Caco-2 (cell line): ENCODE data around the gene SS18L1. TPM values are rescaled to one million over a fixed set of nuclear protein-coding genes. Genes with fewer than 3 reads are reported as not detected.

Source experiments
- BruUV-seq: library from RNA; stranded (reverse); fragments of 400-500 nt; replicated peaks from 2 replicates; lab custom pipeline; 2021; lab: Mats Ljungman, UMichigan
- CTCF ChIA-PET: fragments of 300-600 bp; sonication (Branson Sonifier 250); formaldehyde crosslinking; loops from one replicate; lab custom pipeline; 2022; ENCODE audit warnings: antibody characterized with exemption; lab: Charles Lee
- POLR2A ChIA-PET: fragments of 300-600 bp; sonication (Branson Sonifier 250); formaldehyde crosslinking; loops from one replicate; lab custom pipeline; 2022; ENCODE audit warnings: antibody characterized with exemption; lab: Charles Lee
- DNase-seq, 2 experiments: peaks; one replicate each; pipeline versions ENCODE4 v3.0.0 to v3.0.0-alpha.2; 2020 to 2022
- H3K27me3 ChIP-seq: replicated peaks from 2 replicates; pipeline ENCODE4 v1.6.0; 2011; ENCODE audit warnings: low read length; ENCODE audit not compliant: control insufficient read depth, insufficient read depth
- H3K36me3 ChIP-seq: 2 replicates; pipeline ENCODE4 v1.5.1; 2011; ENCODE audit warnings: low read length; ENCODE audit not compliant: control insufficient read depth, insufficient read depth
- H3K4me1 ChIP-seq: fragments of 250-450 bp; sonication (Bioruptor Pico); 2 replicates; pipeline ENCODE4 v1.5.1; 2020; ENCODE audit warnings: mild to moderate bottlenecking
- H3K4me3 ChIP-seq: 2 replicates; pipeline ENCODE4 v1.5.1; 2011; ENCODE audit warnings: low read depth, mild to moderate bottlenecking, control low read depth, low read length
- H3K9me3 ChIP-seq: fragments of 250-450 bp; sonication (Bioruptor Pico); 2 replicates; pipeline ENCODE4 v1.5.1; 2020; ENCODE audit warnings: mild to moderate bottlenecking, moderate library complexity
- H3K27ac Mint-ChIP-seq: one replicate; pipeline ENCODE4 v1.8.0; 2022; ENCODE audit warnings: mixed read lengths; ENCODE audit not compliant: unreplicated experiment
- H3K27me3 Mint-ChIP-seq: one replicate; pipeline ENCODE4 v1.8.0; 2022; ENCODE audit warnings: mixed read lengths; ENCODE audit not compliant: insufficient read depth, unreplicated experiment
- H3K36me3 Mint-ChIP-seq: one replicate; pipeline ENCODE4 v1.8.0; 2022; ENCODE audit warnings: mild to moderate bottlenecking, mixed read lengths; ENCODE audit not compliant: insufficient read depth, unreplicated experiment
- H3K4me1 Mint-ChIP-seq: one replicate; pipeline ENCODE4 v1.8.0; 2022; ENCODE audit warnings: low read depth, mixed read lengths; ENCODE audit not compliant: unreplicated experiment
- H3K4me3 Mint-ChIP-seq: one replicate; pipeline ENCODE4 v1.8.0; 2022; ENCODE audit warnings: mild to moderate bottlenecking, moderate library complexity, mixed read lengths; ENCODE audit not compliant: unreplicated experiment
- H3K9me3 Mint-ChIP-seq: one replicate; pipeline ENCODE4 v1.8.0; 2022; ENCODE audit warnings: mixed read lengths; ENCODE audit not compliant: unreplicated experiment
- CTCF ChIP-seq, 2 experiments: fragments of 200-600 bp in 1 of 2; IDR thresholded peaks; 1 replicate in 1 of 2; 2 replicates in 1 of 2; pipeline versions ENCODE4 v1.5.1 to v1.8.0; 2011 to 2022; ENCODE audit warnings: antibody characterized with exemption in 1 of 2, control low read depth in 1 of 2, inconsistent platforms in 1 of 2, low read depth in 1 of 2, low read length in 1 of 2, mild to moderate bottlenecking in 1 of 2, moderate library complexity in 1 of 2; ENCODE audit not compliant: insufficient read depth in 1 of 2, severe bottlenecking in 1 of 2, unreplicated experiment in 1 of 2
- intact Hi-C: fragments of 100-400 bp; cut with micrococcal nuclease; formaldehyde crosslinking; loops from one replicate; pipeline ENCODE4 v1.10.0; 2022; ENCODE audit not compliant: unreplicated experiment
- total RNA-seq: library from RNA; stranded (reverse); gene quantifications from 2 replicates; pipeline ENCODE4 v1.2.3, GENCODE V29; 2022

The SS18L1 gene
- total RNA-seq, 1 experiment from 2014 or later: 46.4 TPM

GRCh38 chr20:62212299-62212698 is 68.7 kb downstream of the SS18L1 start:
- no peaks in the 10 kb centered on the region for H3K36me3 Mint-ChIP-seq
- no peaks in the 10 kb centered on the region for H3K9me3 Mint-ChIP-seq
- TF ChIP-seq CTCF (IDR thresholded peaks at IDR 0.05; ENCODE audit: insufficient read depth in 1 of 2, low read depth in 1 of 2, low read length in 1 of 2, severe bottlenecking in 1 of 2, unreplicated experiment in 1 of 2): no peak
- ChIA-PET POLR2A (no interaction called here), CTCF (no interaction called here)
- no peaks in the 10 kb centered on the region for H3K4me1 Mint-ChIP-seq
- H3K27ac Mint-ChIP-seq: no peak overlapping the region
- no peaks in the 10 kb centered on the region for H3K36me3 ChIP-seq
- no peak overlapping the region for H3K4me3 ChIP-seq
- H3K4me1 ChIP-seq: no peaks in the 10 kb centered on the region
- intact Hi-C loops: no loop called here
- no TSS peak for BruUV-seq
- DNase-seq: no peak
- peaks cover 26% of the 10 kb centered on the region for H3K27me3 Mint-ChIP-seq
- no peaks in the 10 kb centered on the region for H3K9me3 ChIP-seq
- no peak overlapping the region for H3K4me3 Mint-ChIP-seq
- peaks cover 6% of the 10 kb centered on the region; the same call in 1 of the 2 replicates for H3K27me3 ChIP-seq

- Histone ChIP-seq H3K4me1 (0 out of 2 replicates have a peak, but pooled peaks cover 8% of the 10 kb centered on the region), H3K9me3 (no peaks in the 10 kb centered on the region), H3K4me3 (no peak overlapping the region), H3K27me3 (peaks cover 21% of the 10 kb centered on the region), H3K36me3 (no peaks in the 10 kb centered on the region)
- intact Hi-C loops: no loop called here
- Mint-ChIP-seq H3K9me3 (no peaks in the 10 kb centered on the region), H3K4me1 (no peaks in the 10 kb centered on the region), H3K27ac (no peak overlapping the region), H3K27me3 (peaks cover 39% of the 10 kb centered on the region), H3K4me3 (no peak overlapping the region), H3K36me3 (no peaks in the 10 kb centered on the region)
- CTCF ChIA-PET: no interaction called here
- BruUV-seq: no TSS peak
- no peak for DNase-seq
- POLR2A ChIA-PET: no interaction called here
- no peak for TF ChIP-seq CTCF (IDR thresholded peaks at IDR 0.05; ENCODE audit: insufficient read depth in 1 of 2, low read depth in 1 of 2, low read length in 1 of 2, severe bottlenecking in 1 of 2, unreplicated experiment in 1 of 2)
Measured at GRCh38 chr20:62214067-62214466, 70.5 kb downstream of the SS18L1 start.

GRCh38 chr20:62215020-62215990 is 71.7 kb downstream of the SS18L1 start:
- intact Hi-C loops: no loop called here
- no peak overlapping the region for H3K4me3 Mint-ChIP-seq
- H3K4me3 ChIP-seq: no peak overlapping the region
- no peak for TF ChIP-seq CTCF (IDR thresholded peaks at IDR 0.05; ENCODE audit: insufficient read depth in 1 of 2, low read depth in 1 of 2, low read length in 1 of 2, severe bottlenecking in 1 of 2, unreplicated experiment in 1 of 2)
- H3K9me3 Mint-ChIP-seq: no peaks in the 10 kb centered on the region
- ChIA-PET POLR2A (no interaction called here), CTCF (no interaction called here)
- no peak for DNase-seq
- peaks cover 14% of the 10 kb centered on the region for H3K4me1 ChIP-seq
- H3K36me3 ChIP-seq: no peaks in the 10 kb centered on the region
- no peaks in the 10 kb centered on the region for H3K36me3 Mint-ChIP-seq
- no peak overlapping the region for H3K27ac Mint-ChIP-seq
- no TSS peak for BruUV-seq
- H3K27me3 ChIP-seq: peaks cover 21% of the 10 kb centered on the region
- H3K4me1 Mint-ChIP-seq: no peaks in the 10 kb centered on the region
- peaks cover 42% of the 10 kb centered on the region for H3K27me3 Mint-ChIP-seq
- no peaks in the 10 kb centered on the region for H3K9me3 ChIP-seq
